ENCODE measurements around the gene GOLGA6A. TPM values are rescaled to one million over a fixed set of nuclear protein-coding genes. Genes with fewer than 3 reads are reported as not detected.
A peak's percentile ranks its signal among the peaks of the same experiment; 100 is the strongest.
"Not testable (repeated sequence)": the region's sequence is repeated elsewhere in the genome, so short reads cannot be mapped to it uniquely, and the experiment has no call there.

Gene GOLGA6A
- total RNA-seq, 2 experiments from 2014 or later = not detected

- no peaks in the 10 kb centered on the region for H3K36me3 Mint-ChIP-seq (ENCODE audit: low read depth)
- no peak overlapping the region for H3K27ac Mint-ChIP-seq
- no peak for DNase-seq
- ChIA-PET POLR2A (no interaction called here), CTCF (no interaction called here)
- H3K9me3 Mint-ChIP-seq = no peaks in the 10 kb centered on the region
- H3K4me1 Mint-ChIP-seq = peaks cover 2% of the 10 kb centered on the region
- H3K4me3 Mint-ChIP-seq = no peak overlapping the region
- H3K27me3 Mint-ChIP-seq = peaks cover 43% of the 10 kb centered on the region
Observed at GRCh38 chr15:74123658-74124057, 41.3 kb upstream of the GOLGA6A start.

DNA sequence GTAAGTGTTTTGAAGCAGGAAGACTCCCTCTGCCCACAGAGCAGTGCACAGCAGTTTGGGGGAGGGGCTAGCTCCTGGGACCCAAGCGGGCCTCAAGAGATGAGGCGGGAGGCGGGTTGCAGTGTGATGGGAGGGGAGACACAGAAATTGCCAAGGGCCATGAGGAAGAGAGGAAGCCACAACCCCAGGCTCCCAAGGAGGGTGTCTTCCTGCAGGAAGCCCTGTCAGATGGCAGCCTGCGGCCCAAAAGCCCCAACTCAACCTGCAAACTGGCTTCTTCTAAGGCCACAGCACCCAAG lies 40.7 kb upstream of the GOLGA6A start:
- Mint-ChIP-seq H3K4me3 (no peak overlapping the region), H3K36me3 (ENCODE audit: low read depth) (no peaks in the 10 kb centered on the region), H3K27me3 (peaks cover 40% of the 10 kb centered on the region), H3K9me3 (no peaks in the 10 kb centered on the region), H3K4me1 (peaks cover 2% of the 10 kb centered on the region), H3K27ac (no peak overlapping the region)
- no peak for DNase-seq
- ChIA-PET POLR2A (no interaction called here), CTCF (no interaction called here)

DNA sequence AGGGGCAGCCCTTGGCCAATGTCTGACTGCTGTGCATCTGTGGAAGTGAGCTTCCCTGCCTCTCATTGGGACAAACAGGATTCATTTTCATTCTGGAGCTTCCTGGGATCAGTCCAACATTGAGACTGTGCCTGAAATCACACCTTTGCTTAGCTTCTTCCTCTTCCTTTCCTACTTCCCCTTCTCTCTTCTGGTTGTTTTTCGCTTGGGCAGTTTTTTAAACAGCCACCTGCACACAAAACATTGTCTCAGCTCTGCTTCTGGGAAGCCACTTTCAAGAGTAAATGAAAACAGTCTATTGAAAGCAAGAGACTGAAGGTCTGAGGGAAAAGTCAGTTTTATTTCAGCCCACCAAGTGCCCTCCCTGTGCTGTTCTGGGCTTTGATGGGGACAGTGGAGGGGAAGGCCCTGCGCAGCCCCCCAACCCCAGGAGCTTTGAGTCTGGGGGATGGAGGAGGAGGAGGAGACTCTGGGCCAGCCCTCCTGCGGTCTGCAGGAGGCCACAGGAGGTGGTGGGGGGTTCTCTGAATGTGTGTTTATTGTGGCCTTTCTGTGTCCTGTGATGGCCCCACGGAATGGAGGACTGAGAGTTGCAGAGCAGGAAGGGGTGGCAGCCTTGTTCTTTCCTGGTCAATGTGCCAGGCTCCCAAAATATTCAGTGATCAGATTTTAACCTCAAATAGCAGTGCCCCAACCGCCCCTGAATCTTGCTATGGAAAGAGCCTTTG lies 40.2 kb upstream of the GOLGA6A start:
- CTCF ChIA-PET = no interaction called here
- Mint-ChIP-seq H3K27ac (no peak overlapping the region), H3K9me3 (no peaks in the 10 kb centered on the region), H3K4me3 (no peak overlapping the region), H3K36me3 (ENCODE audit: low read depth) (no peaks in the 10 kb centered on the region), H3K4me1 (peaks cover 2% of the 10 kb centered on the region), H3K27me3 (peaks cover 40% of the 10 kb centered on the region)
- POLR2A ChIA-PET = no interaction called here
- DNase-seq = no peak

DNA sequence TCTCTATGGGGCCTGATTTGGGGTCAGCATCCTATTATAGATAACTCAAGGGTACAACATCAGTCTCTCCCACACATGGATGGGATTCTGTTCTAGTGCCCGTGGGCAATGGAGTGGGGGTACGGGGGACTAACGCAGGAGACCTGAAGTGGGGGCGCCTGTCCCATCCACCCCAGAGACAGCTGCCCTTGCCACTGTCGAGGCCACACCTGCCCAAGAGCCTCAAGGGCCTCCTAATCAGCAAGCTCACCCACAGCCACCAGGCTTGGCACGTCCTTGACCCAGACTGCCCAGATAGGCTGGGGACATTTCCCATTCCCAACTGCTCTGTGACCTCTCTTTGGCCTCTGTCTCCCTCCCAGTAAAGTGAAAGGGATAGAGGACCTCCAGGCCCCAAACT lies 39.5 kb upstream of the GOLGA6A start:
- peaks cover 35% of the 10 kb centered on the region for H3K27me3 Mint-ChIP-seq
- no peak overlapping the region for H3K27ac Mint-ChIP-seq
- H3K4me3 Mint-ChIP-seq = no peak overlapping the region
- H3K4me1 Mint-ChIP-seq = no peaks in the 10 kb centered on the region
- H3K9me3 Mint-ChIP-seq = no peaks in the 10 kb centered on the region
- POLR2A ChIA-PET = no interaction called here
- CTCF ChIA-PET = no interaction called here
- no peaks in the 10 kb centered on the region for H3K36me3 Mint-ChIP-seq (ENCODE audit: low read depth)
- DNase-seq = no peak

- ChIA-PET POLR2A (no interaction called here), CTCF (no interaction called here)
- Mint-ChIP-seq H3K27me3 (peaks cover 32% of the 10 kb centered on the region), H3K9me3 (no peaks in the 10 kb centered on the region), H3K4me1 (no peaks in the 10 kb centered on the region), H3K27ac (no peak overlapping the region), H3K36me3 (ENCODE audit: low read depth) (no peaks in the 10 kb centered on the region), H3K4me3 (no peak overlapping the region)
- no peak for DNase-seq
Observed at GRCh38 chr15:74121039-74121438, 38.7 kb upstream of the GOLGA6A start.

- H3K4me1 Mint-ChIP-seq = no peaks in the 10 kb centered on the region
- CTCF ChIA-PET = no interaction called here
- H3K27ac Mint-ChIP-seq = no peak overlapping the region
- POLR2A ChIA-PET = no interaction called here
- peaks cover 30% of the 10 kb centered on the region for H3K27me3 Mint-ChIP-seq
- H3K36me3 Mint-ChIP-seq (ENCODE audit: low read depth) = no peaks in the 10 kb centered on the region
- no peak for DNase-seq
- no peaks in the 10 kb centered on the region for H3K9me3 Mint-ChIP-seq
- no peak overlapping the region for H3K4me3 Mint-ChIP-seq
Observed at GRCh38 chr15:74120426-74120825, 38.1 kb upstream of the GOLGA6A start.

GRCh38 chr15:74109713-74110112 lies 27.4 kb upstream of the GOLGA6A start:
- H3K4me3 Mint-ChIP-seq = no peak overlapping the region

DNA sequence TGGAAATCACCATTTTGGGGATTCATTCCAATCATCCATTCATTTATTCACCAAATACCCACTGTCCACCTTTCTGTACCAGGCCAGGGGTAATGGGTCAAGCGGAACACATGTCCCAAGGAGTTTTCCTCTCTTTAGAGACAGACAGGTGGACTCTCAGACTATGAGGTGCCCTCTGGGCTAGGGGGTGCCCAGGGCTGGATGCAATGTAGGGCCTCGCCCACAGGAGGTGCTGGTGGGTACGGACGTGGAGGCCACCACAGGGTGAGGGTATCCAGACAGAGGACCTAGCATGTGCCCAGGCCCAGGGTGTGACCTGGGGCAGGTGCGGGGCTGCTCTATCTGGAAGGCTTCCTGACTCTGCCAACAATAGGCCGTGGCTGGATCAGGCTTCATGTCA lies 26.3 kb upstream of the GOLGA6A start:
- H3K36me3 Mint-ChIP-seq (ENCODE audit: low read depth); H3K4me1 Mint-ChIP-seq; H3K27me3 Mint-ChIP-seq; DNase-seq; H3K9me3 Mint-ChIP-seq; H3K4me3 Mint-ChIP-seq; H3K27ac Mint-ChIP-seq; POLR2A ChIA-PET: not testable (repeated sequence)
- CTCF ChIA-PET = interaction anchor here (0.7 kb wide), 1 partner anchor 214 kb away, joined by 3 read pairs; no protein-coding TSS in a partner anchor

More at GRCh38 chr15:74109713-74110112, 27.4 kb upstream of the GOLGA6A start:
- no peak overlapping the region for H3K27ac Mint-ChIP-seq
- no peaks in the 10 kb centered on the region for H3K4me1 Mint-ChIP-seq
- ChIA-PET POLR2A (no interaction called here), CTCF (no interaction called here)
- H3K36me3 Mint-ChIP-seq (ENCODE audit: low read depth) = no peaks in the 10 kb centered on the region
- DNase-seq = no peak
- peaks cover 7% of the 10 kb centered on the region for H3K27me3 Mint-ChIP-seq
- H3K9me3 Mint-ChIP-seq = no peaks in the 10 kb centered on the region

DNA sequence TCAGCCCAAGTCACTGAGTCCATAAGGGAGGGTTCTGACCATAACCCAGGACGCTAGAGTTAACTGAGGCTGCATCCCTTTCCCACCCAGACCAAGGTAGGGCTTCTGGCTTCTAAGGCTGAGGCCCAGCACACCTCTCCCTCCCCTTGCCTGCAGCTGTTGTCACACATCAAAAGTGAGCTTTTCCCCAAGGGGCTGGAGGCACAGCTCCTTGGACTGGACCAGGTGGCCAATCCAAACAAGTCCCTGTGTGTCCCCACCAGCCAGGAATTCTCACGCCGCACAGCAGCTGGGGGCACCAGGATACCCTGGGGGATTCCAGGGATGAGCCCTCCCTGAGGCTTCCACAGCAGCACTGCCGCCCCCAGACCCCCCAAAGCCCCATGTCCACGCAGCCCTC lies 25.8 kb upstream of the GOLGA6A start:
- Mint-ChIP-seq H3K27ac (no peak overlapping the region), H3K27me3 (peaks cover 4% of the 10 kb centered on the region), H3K4me3 (no peak overlapping the region), H3K4me1 (no peaks in the 10 kb centered on the region), H3K36me3 (ENCODE audit: low read depth) (no peaks in the 10 kb centered on the region), H3K9me3 (no peaks in the 10 kb centered on the region)
- CTCF ChIA-PET = interaction anchor here (0.7 kb wide), 1 partner anchor 214 kb away, joined by 3 read pairs; no protein-coding TSS in a partner anchor
- no peak for DNase-seq
- POLR2A ChIA-PET = no interaction called here

GRCh38 chr15:74099963-74100733 lies 17.8 kb upstream of the GOLGA6A start:
- CTCF ChIA-PET; POLR2A ChIA-PET; H3K36me3 Mint-ChIP-seq (ENCODE audit: low read depth); H3K9me3 Mint-ChIP-seq; H3K4me1 Mint-ChIP-seq; H3K27me3 Mint-ChIP-seq: not testable (repeated sequence)
- Mint-ChIP-seq H3K27ac (peak overlapping the region; percentile 74), H3K4me3 (peak overlapping the region; percentile 83)
- peak; percentile 86 for DNase-seq

DNA sequence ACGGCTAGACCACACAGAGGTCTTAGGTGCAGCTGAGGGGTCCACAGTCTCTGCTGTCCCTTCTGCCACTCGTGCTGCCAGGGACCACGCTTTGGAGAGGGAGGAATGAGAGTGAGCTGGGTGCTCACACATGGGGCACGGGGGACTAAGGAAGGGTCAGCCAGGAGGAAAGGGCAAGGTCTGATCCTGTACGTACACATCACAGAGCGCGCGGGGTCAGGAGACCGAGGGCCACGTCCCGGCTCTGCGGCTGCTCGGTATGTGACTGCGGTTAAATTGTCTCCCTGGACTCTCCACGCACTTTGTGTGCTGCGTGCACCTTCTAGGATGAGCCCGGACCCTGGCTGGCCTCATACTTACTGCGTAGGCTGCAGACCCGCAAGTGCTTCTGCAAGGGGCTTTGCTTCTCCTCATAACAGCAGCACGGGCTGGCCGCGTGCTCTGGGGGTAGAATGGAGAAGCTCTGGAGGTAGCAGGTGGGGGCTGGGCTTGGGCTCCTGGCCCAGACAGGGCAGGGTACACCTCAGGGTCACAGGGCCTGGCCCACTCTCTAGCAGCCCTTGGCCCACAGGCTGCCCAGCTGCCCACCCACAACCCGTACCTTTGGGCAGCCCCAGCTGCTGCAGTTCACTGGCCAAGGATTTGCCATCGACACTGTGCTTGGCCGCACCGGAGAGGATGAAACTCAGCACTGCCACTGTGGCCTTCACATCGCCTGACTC lies 14.6 kb upstream of the GOLGA6A start:
- CTCF ChIA-PET; H3K4me3 Mint-ChIP-seq; H3K4me1 Mint-ChIP-seq; H3K9me3 Mint-ChIP-seq; H3K36me3 Mint-ChIP-seq (ENCODE audit: low read depth); DNase-seq; POLR2A ChIA-PET; H3K27ac Mint-ChIP-seq; H3K27me3 Mint-ChIP-seq: not testable (repeated sequence)

- H3K9me3 Mint-ChIP-seq; POLR2A ChIA-PET; H3K27ac Mint-ChIP-seq; H3K27me3 Mint-ChIP-seq; H3K4me3 Mint-ChIP-seq; CTCF ChIA-PET; H3K4me1 Mint-ChIP-seq; DNase-seq; H3K36me3 Mint-ChIP-seq (ENCODE audit: low read depth): not testable (repeated sequence)
Observed at GRCh38 chr15:74095610-74096009, 13.3 kb upstream of the GOLGA6A start.

DNA sequence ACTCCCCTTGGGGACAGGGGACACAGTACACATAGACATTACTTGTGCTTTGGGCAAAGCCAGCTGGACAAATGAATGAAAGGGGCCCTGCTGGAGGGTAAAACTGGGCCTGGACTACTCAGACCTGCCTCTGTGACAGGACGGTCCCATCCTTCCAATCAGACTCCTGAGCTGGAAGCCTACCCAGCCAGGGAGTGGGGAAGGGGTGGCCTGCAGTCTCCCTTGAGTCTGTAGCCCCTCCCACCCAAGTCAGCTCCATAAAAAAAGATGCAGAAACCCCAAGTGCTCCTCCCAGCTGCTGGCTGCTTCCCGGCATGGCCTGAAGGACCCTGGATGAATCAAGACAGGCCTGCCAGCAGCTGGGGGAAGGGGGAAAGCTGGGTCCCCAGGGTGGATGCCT lies 12.2 kb upstream of the GOLGA6A start:
- CTCF ChIA-PET; H3K4me1 Mint-ChIP-seq; POLR2A ChIA-PET; DNase-seq; H3K9me3 Mint-ChIP-seq; H3K4me3 Mint-ChIP-seq; H3K27ac Mint-ChIP-seq; H3K36me3 Mint-ChIP-seq (ENCODE audit: low read depth); H3K27me3 Mint-ChIP-seq: not testable (repeated sequence)

DNA sequence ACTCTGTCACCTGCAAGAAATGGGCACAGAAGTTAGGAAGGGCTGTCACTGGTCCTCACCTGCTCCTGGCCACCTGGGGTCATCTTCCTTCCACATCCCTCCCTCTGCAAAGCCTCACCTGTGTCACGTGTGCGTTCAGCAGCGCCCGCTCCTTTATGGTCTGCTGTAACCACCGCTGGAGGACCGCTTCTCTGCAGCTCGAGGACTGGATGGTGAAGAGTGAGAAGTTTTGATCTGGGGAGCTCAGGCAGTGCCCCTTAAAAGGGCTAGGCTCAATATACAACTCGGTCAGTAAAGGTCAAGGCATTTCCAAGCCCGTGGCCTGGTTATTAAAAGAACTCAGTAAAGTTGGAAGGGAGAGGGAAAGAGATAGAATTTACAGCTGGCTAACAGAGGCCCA lies 6.6 kb downstream of the GOLGA6A start:
- H3K27ac Mint-ChIP-seq; H3K4me1 Mint-ChIP-seq; H3K27me3 Mint-ChIP-seq; POLR2A ChIA-PET; H3K36me3 Mint-ChIP-seq (ENCODE audit: low read depth); H3K4me3 Mint-ChIP-seq; DNase-seq; H3K9me3 Mint-ChIP-seq; CTCF ChIA-PET: not testable (repeated sequence)

Data from activated CD4-positive, alpha-beta memory T cell treated with anti-CD3 and anti-CD28 coated beads, Interleukin-2, amount 10 ng/mL, durations not matched to agents 7 days and 5 days (primary cell).